Left hindlimb (tissue), 1 donor: ENCODE data around the gene AUH.

ENCODE experiments used
- DNase-seq: peaks from one replicate; pipeline ENCODE4 v3.0.0-alpha.2; 2018

Gene AUH

GRCh38 chr9:91241909-91242308, 119.8 kb downstream of the AUH start:
- DNase-seq: no peak

- DNase-seq: no peak
These were observed 121.0 kb downstream of the AUH start for GRCh38 chr9:91240596-91241165.

- no peak for DNase-seq
These were observed 122.2 kb downstream of the AUH start for GRCh38 chr9:91239367-91240111.

GRCh38 chr9:91234523-91234922, 127.2 kb downstream of the AUH start:
- DNase-seq: no peak

DNA sequence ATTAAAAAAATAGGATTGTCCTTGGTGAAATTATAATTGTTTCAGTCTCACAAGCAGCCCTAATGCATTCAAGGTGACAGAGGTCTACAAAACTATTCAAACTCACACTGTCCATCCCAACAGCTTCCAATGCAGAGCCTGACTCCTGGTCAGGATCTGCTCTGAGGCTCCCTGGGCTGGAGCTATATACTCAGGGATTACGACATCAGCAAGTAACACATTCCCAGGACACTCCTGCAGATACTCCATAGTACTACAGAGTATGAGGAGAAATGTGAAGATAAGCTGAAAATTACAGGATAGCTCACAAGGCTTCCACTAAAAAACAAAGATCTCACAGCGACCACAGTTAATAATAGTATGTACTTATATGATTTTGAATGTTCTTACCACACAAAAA, 130.1 kb downstream of the AUH start:
- no peak for DNase-seq

DNA sequence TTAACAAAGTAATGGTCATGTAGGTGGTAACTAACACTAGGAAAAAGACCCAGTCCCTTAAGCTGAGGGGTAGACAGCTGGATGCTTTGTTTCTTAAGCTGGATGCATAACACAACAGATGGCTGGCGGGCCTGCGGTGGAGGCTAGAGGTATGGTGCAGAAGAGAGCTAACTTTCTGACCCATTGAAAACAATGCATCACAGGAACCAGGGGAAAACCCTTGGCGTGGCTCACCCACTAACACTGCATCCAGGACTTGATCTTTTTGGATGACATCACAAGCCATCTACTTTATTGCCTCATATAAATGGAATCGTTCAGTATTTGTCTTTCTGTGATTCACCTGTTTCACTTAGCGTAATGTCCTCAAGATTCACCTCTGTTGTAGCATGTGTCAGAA, 138.7 kb downstream of the AUH start:
- no peak for DNase-seq

GRCh38 chr9:91222457-91222856, 139.3 kb downstream of the AUH start:
- no peak for DNase-seq

GRCh38 chr9:91221332-91221731, 140.4 kb downstream of the AUH start:
- DNase-seq: no peak

GRCh38 chr9:91220491-91221135, 141.1 kb downstream of the AUH start:
- DNase-seq: no peak

GRCh38 chr9:91220021-91220420, 141.7 kb downstream of the AUH start:
- DNase-seq: no peak

GRCh38 chr9:91219557-91219956, 142.2 kb downstream of the AUH start:
- DNase-seq: no peak

DNA sequence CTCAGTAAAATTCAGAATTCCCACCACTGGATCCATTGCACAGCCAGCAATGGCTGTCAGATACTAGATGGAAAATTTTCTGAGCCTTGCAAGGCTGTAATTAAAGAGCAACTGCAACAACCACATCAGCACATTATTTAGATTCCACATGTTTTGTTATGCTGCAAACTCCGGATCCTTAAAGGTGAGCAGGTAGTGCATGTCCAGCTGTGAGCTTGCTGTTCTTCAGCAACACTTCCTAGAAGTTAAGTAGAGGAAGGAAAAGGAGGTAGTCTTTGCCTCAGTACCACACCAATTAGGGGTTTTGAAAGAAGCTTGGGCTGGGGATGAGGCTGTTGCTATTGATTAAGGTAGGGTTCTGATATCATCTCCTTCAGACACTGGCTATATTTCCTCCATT, 144.3 kb downstream of the AUH start:
- no peak for DNase-seq

- no peak for DNase-seq
These were observed 146.9 kb downstream of the AUH start for GRCh38 chr9:91214867-91215266.

DNA sequence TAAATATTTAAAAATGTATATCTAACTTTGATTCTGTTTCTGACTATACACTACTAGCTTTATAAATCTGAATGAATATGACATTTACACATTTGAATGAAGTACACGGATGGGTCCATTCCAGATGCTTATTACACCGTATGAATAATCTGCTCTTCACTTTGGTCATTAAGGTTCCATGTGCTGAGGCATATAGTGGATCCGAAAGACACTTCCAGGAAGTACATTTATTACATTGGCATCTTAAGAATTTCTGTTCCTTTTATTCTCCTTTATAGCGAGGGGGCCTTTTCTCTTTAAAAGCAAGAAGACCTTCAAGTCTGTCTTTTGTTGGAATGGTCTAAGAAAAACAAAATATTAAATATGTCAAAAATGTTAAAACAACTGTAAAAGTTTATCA, 147.6 kb downstream of the AUH start:
- DNase-seq: no peak

DNA sequence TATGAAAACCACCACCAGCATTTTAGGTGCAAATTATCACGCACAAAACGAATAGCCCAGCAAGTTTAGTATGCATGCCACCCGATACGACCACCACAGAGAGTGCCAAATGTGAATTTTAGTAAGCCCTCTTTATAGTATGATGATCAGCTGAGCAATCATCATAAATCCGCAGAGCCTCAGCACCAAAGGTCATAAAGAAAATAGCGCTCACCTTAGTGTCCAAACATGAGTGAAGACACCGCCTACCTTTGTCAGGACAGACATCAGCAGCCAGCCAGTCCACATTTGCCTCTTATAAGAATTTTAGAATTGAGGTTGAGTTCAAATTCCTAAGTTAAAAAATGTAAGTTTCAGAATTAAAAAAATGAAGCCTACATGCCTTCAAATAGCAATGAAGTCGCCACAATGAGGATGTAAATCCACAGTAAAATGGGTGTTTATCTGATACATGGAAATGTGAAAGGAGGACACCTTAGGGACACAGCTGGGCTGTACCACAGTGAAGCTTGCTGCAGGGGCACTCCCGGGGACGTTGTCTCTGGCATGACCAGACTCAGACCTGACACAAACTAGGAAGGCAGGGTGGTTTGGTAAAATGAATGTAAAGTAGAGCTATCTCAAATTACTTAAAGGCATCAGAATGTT, 149.0 kb downstream of the AUH start:
- DNase-seq: no peak

GRCh38 chr9:91211919-91212318, 149.8 kb downstream of the AUH start:
- no peak for DNase-seq

- no peak for DNase-seq
These were observed 150.3 kb downstream of the AUH start for GRCh38 chr9:91211414-91211813.

GRCh38 chr9:91210318-91210717, 151.4 kb downstream of the AUH start:
- DNase-seq: no peak

DNA sequence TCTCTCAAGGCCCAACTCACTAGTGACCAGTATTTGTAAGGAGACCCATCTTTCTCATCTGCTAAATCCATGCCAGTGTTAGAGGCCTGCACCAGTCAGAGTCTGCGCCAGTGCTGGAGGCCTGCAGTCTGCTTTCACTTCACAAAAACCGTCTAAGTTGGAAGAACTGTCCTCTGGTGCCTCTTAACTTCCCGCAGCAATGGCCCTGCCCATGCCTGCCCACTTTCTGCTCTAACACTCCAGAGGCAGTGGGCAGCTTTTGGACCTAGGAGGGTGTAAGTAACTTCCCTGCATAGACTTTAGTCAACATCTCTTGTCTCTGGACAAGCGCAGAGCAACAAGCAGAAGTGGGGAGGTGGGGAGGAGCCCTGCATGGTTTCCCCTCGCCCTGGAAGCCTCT, 152.9 kb downstream of the AUH start:
- no peak for DNase-seq

- DNase-seq: no peak
These were observed 153.3 kb downstream of the AUH start for GRCh38 chr9:91208419-91208745.

DNA sequence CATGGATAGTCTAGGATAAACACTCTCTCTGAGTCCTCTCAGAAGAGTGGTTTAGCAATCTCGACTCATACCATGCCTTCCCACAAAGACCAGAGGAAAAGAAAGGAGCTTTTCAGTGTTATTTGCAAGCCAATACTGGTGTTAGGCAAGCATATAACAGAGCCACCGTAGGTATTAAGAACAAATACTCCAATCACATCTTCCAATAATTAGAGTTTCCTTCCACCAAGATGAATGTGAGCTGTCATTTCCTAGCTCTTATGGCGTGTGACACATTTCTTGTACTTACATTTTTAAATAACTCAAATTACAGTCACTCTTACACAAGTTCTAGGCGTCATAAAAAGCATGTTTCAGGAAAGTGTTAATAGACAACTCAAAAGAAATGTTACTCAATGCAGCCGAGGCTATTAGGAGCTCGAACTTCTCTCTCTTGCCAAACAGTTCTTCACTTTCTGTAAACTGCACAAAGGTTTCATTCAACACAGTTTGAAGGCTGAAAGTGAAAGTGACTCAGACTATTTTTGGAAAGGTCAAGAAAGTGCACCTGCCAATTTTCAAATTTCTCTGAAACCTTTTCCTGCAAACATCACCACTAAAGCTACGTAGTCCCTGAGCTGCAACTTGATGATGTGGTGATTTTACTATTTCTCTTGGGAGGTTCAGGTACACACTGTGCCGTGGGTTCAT, 153.8 kb downstream of the AUH start:
- DNase-seq: no peak

DNA sequence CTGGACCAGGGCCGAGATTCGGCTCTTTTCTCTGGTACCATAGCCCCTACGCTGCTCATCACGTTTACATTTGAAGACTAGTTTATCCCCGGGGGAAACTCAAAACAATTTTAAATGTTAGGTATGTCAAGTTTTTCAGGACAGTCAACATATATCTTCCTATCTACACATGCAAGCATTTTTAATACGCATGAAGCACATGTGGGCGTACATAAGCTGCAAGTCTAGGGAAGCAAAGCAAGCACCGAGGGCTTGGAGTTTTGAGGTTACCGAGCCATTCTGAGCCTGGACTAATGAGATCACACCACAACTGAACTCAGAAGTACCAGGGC, 154.4 kb downstream of the AUH start:
- no peak for DNase-seq

- no peak for DNase-seq
These were observed 154.9 kb downstream of the AUH start for GRCh38 chr9:91206806-91207205.
